Natural killer cell (primary cell): ENCODE measurements around the gene CD151. TPM values are rescaled to one million over a fixed set of nuclear protein-coding genes. Genes with fewer than 3 reads are reported as not detected.

ENCODE experiments used
- ATAC-seq, 3 donors: fragments of 150-1000 bp in 2 of 3; fragments of 200-7000 bp in 1 of 3; cut with Tn5 transposase; 1 replicate in 1 of 3; 2 replicates in 2 of 3; pipeline ENCODE4 v1.10.0; 2021; ENCODE audit warnings: mild to moderate bottlenecking in 2 of 3, moderate library complexity in 2 of 3
- DNase-seq, 2 donors: peaks; one replicate each; pipeline versions ENCODE4 v3.0.0 to v3.0.0-alpha.2; 2013 to 2021; ENCODE audit warnings: mixed read lengths in 1 of 2
- H3K27ac ChIP-seq: one replicate; pipeline ENCODE4 v1.5.1; 2013; ENCODE audit warnings: mild to moderate bottlenecking, low read length
- H3K27me3 ChIP-seq: one replicate; pipeline ENCODE4 v1.6.1; 2013; ENCODE audit warnings: low read length; ENCODE audit not compliant: control insufficient read depth, insufficient read depth
- H3K36me3 ChIP-seq: one replicate; pipeline ENCODE4 v1.6.1; 2013; ENCODE audit warnings: low read length; ENCODE audit not compliant: control insufficient read depth, insufficient read depth
- H3K4me1 ChIP-seq: one replicate; pipeline ENCODE4 v1.6.1; 2013; ENCODE audit warnings: low read length; ENCODE audit not compliant: control insufficient read depth, insufficient read depth
- H3K4me3 ChIP-seq: one replicate; pipeline ENCODE4 v1.5.1; 2013; ENCODE audit warnings: low read length
- H3K9me3 ChIP-seq: one replicate; pipeline ENCODE4 v1.6.1; 2013; ENCODE audit warnings: low read length; ENCODE audit not compliant: control insufficient read depth, insufficient read depth
- H3K27ac Mint-ChIP-seq, 2 donors: one replicate each; pipeline ENCODE4 v1.8.0; 2022; ENCODE audit warnings: mild to moderate bottlenecking in 2 of 2, mixed read lengths in 2 of 2, moderate library complexity in 1 of 2
- H3K27me3 Mint-ChIP-seq, 2 donors: one replicate each; pipeline ENCODE4 v1.8.0; 2022; ENCODE audit warnings: low read depth in 2 of 2, mixed read lengths in 2 of 2
- H3K36me3 Mint-ChIP-seq: one replicate; pipeline ENCODE4 v1.8.0; 2022; ENCODE audit warnings: mixed read lengths
- H3K4me1 Mint-ChIP-seq, 2 donors: one replicate each; pipeline ENCODE4 v1.8.0; 2022; ENCODE audit warnings: mixed read lengths in 2 of 2
- H3K4me3 Mint-ChIP-seq: one replicate; pipeline ENCODE4 v1.8.0; 2022; ENCODE audit warnings: mild to moderate bottlenecking, moderate library complexity, mixed read lengths
- H3K9me3 Mint-ChIP-seq, 2 donors: one replicate each; pipeline ENCODE4 v1.8.0; 2022; ENCODE audit warnings: mixed read lengths in 2 of 2
- WGBS: methylation state at CpG from one replicate; pipeline ENCODE4 v1.1.7; 2013; ENCODE audit warnings: missing lambda C conversion rate; ENCODE audit not compliant: insufficient coverage; 5-methylcytosine and 5-hydroxymethylcytosine counted together
- intact Hi-C: fragments of 100-400 bp; cut with micrococcal nuclease; formaldehyde crosslinking; loops from one replicate; pipeline ENCODE4 v1.14.2; 2022
- total RNA-seq, 4 donors: library from RNA; stranded (reverse); fragments of 120-200 nt in 1 of 4; gene quantifications; one replicate each; pipeline versions ENCODE4 v1.2.3 to v1.2.4, GENCODE V29; 2013 to 2022
- TF ChIP-seq, protein P1 (sequence below): fragments of 200-600 bp; IDR thresholded peaks from one replicate; pipeline ENCODE4 v1.8.0; 2022; ENCODE audit warnings: antibody characterized with exemption

Gene CD151
- total RNA-seq, 3 donors from 2014 or later (not counting 1 experiment from before 2014, with no cell fraction given): 40.9 to 68.3 (median 52.9) TPM

DNA sequence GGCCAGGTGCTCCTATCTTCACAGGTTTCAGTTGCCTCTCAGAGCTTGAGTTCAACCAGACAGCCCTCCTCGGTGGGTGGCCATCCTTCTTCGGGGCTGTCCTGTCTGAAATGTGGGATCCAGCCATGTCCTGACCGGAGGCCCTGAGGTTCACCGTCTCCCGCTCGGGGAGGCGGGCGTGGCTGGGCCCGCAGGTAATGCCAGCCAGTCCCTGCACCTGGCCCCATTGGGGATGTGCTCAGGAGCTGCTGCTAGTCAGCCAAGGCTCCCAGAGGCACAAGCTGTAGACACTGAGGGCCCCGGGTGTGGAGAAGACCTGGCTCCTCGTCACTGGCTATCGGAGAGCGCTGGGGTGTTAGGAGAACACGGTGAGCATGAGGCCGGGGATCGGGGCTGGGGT is 42.5 kb downstream of the CD151 start:
- DNase-seq (no peak), ATAC-seq (no peak)
- no peaks in the 10 kb centered on the region for H3K27me3 Mint-ChIP-seq
- no peaks in the 10 kb centered on the region for H3K27me3 ChIP-seq
- no peaks in the 10 kb centered on the region for H3K4me1 ChIP-seq
- H3K36me3 Mint-ChIP-seq: no peaks in the 10 kb centered on the region
- H3K4me3 ChIP-seq: no peak overlapping the region
- H3K4me1 Mint-ChIP-seq: no peaks in the 10 kb centered on the region
- intact Hi-C loops: no loop called here
- no peaks in the 10 kb centered on the region for H3K9me3 Mint-ChIP-seq
- H3K36me3 ChIP-seq: peaks cover 7% of the 10 kb centered on the region
- no peak overlapping the region for H3K27ac ChIP-seq
- no peaks in the 10 kb centered on the region for H3K9me3 ChIP-seq
- WGBS: 96% methylated on average over 16 of the region's 16 CpGs
- H3K27ac Mint-ChIP-seq: no peak overlapping the region
- no peak overlapping the region for H3K4me3 Mint-ChIP-seq
- TF ChIP-seq, protein P1, sequence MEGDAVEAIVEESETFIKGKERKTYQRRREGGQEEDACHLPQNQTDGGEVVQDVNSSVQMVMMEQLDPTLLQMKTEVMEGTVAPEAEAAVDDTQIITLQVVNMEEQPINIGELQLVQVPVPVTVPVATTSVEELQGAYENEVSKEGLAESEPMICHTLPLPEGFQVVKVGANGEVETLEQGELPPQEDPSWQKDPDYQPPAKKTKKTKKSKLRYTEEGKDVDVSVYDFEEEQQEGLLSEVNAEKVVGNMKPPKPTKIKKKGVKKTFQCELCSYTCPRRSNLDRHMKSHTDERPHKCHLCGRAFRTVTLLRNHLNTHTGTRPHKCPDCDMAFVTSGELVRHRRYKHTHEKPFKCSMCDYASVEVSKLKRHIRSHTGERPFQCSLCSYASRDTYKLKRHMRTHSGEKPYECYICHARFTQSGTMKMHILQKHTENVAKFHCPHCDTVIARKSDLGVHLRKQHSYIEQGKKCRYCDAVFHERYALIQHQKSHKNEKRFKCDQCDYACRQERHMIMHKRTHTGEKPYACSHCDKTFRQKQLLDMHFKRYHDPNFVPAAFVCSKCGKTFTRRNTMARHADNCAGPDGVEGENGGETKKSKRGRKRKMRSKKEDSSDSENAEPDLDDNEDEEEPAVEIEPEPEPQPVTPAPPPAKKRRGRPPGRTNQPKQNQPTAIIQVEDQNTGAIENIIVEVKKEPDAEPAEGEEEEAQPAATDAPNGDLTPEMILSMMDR: no peak

DNA sequence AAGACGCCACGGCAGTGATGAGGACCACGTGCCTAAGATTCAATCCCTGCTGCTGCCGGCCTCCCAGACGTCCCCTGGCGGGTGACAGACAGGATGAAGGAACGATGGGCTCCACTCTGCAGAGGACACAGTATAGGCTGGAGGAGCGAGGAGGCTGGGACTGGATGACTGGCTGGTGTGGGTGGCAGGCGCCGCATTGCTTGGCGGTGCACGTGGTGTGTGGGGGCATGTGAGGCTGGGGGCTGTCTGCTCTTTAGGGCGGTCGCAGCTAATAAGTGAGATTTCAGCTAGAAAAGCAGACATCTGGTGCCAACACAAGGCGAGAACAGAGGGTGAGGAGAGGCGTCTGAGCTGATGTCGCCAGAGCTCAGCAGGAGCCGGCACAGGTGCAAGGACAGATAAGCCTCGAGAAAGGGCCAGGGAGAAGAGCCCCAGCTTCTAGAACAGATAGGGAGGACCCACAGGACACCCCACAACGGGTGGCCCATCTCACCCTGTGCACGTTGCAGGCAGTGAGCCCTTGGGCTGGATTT is 43.1 kb downstream of the CD151 start:
- intact Hi-C loops: no loop called here
- H3K27ac Mint-ChIP-seq: no peak overlapping the region
- 93% methylated on average over 21 of the region's 21 CpGs for WGBS
- Histone ChIP-seq H3K36me3 (peaks cover 7% of the 10 kb centered on the region), H3K9me3 (no peaks in the 10 kb centered on the region), H3K4me1 (no peaks in the 10 kb centered on the region), H3K27me3 (no peaks in the 10 kb centered on the region), H3K4me3 (no peak overlapping the region), H3K27ac (no peak overlapping the region)
- TF ChIP-seq, protein P1: no peak
- no peaks in the 10 kb centered on the region for H3K36me3 Mint-ChIP-seq
- H3K9me3 Mint-ChIP-seq: no peaks in the 10 kb centered on the region
- H3K4me3 Mint-ChIP-seq: no peak overlapping the region
- DNase-seq (no peak), ATAC-seq (no peak)
- no peaks in the 10 kb centered on the region for H3K27me3 Mint-ChIP-seq
- no peaks in the 10 kb centered on the region for H3K4me1 Mint-ChIP-seq

DNA sequence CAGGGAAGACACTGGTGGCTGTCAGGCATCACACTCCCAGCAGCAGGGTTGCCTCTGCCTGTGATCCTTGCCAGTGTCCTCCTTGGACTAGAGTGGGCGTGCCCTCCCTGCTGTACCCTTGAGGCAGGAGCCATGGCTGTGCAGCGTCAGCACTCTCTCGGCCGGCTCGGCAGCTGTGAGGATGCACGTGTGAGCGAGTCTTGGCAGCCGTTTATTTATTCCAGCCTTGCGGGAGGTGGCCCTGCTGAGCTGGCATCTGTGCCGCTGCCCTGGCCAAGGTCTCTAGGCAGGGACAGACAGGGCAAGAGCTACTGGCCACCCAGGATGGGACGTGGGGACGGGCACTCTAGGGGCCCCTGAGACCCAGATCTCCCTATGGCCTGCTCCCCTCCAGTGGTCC is 43.8 kb downstream of the CD151 start:
- Mint-ChIP-seq H3K4me3 (no peak overlapping the region), H3K27me3 (no peaks in the 10 kb centered on the region), H3K9me3 (no peaks in the 10 kb centered on the region), H3K4me1 (no peaks in the 10 kb centered on the region), H3K36me3 (no peaks in the 10 kb centered on the region), H3K27ac (no peak overlapping the region)
- ATAC-seq (no peak), DNase-seq (no peak)
- 96% methylated on average over 12 of the region's 12 CpGs for WGBS
- H3K27me3 ChIP-seq: no peaks in the 10 kb centered on the region
- no peak overlapping the region for H3K27ac ChIP-seq
- no peaks in the 10 kb centered on the region for H3K4me1 ChIP-seq
- peaks cover 7% of the 10 kb centered on the region for H3K36me3 ChIP-seq
- no peak overlapping the region for H3K4me3 ChIP-seq
- TF ChIP-seq, protein P1: no peak
- H3K9me3 ChIP-seq: no peaks in the 10 kb centered on the region
- intact Hi-C loops: no loop called here

DNA sequence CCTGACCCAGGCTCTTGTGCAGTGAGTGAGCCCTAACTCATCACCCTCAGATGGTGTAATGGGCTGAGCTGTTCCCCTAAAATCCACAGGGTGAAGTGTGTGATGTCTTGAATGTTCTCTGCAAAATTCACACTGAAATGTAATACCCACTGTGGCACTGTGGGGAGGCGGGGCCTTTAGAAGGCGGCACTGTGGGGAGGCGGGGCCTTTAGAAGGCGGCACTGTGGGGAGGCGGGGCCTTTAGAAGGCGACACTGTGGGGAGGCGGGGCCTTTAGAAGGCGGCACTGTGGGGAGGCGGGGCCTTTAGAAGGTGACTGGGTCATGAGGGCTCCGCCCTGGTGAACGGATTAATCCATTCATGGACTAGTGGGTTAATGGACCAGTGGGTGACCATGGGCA is 44.8 kb downstream of the CD151 start:
- TF ChIP-seq, protein P1: no peak
- no peaks in the 10 kb centered on the region for H3K27me3 Mint-ChIP-seq
- H3K4me1 ChIP-seq: no peaks in the 10 kb centered on the region
- no peak for ATAC-seq
- 96% methylated on average over 11 of the region's 11 CpGs for WGBS
- no peaks in the 10 kb centered on the region for H3K27me3 ChIP-seq
- H3K9me3 Mint-ChIP-seq: no peaks in the 10 kb centered on the region
- intact Hi-C loops: no loop called here
- H3K36me3 Mint-ChIP-seq: no peaks in the 10 kb centered on the region
- H3K27ac Mint-ChIP-seq: no peak overlapping the region
- H3K4me3 Mint-ChIP-seq: no peak overlapping the region
- DNase-seq: no peak
- H3K4me3 ChIP-seq: no peak overlapping the region
- H3K9me3 ChIP-seq: no peaks in the 10 kb centered on the region
- peaks cover 7% of the 10 kb centered on the region for H3K36me3 ChIP-seq
- H3K27ac ChIP-seq: no peak overlapping the region
- H3K4me1 Mint-ChIP-seq: no peaks in the 10 kb centered on the region
